KMS-11 (cell line): ENCODE results near the gene GPR61.

Experiments
- H2AFZ ChIP-seq: fragments of 200-600 bp; sonication (generic); 2 replicates; pipeline ENCODE4 v1.6.1; 2016; ENCODE audit warnings: antibody characterized with exemption, mixed run types, low read depth
- H3K27ac ChIP-seq: fragments of 200-600 bp; sonication (generic); 2 replicates; pipeline ENCODE4 v1.6.1; 2016; ENCODE audit warnings: mild to moderate bottlenecking, mixed run types
- H3K27me3 ChIP-seq: fragments of 200-600 bp; sonication (generic); 2 replicates; pipeline ENCODE4 v1.6.1; 2017; ENCODE audit warnings: mild to moderate bottlenecking, low read depth, mixed run types, moderate library complexity; ENCODE audit not compliant: insufficient read depth
- H3K36me3 ChIP-seq: fragments of 200-600 bp; sonication (generic); 2 replicates; pipeline ENCODE4 v1.6.1; 2017; ENCODE audit warnings: mild to moderate bottlenecking, mixed run types; ENCODE audit not compliant: insufficient read depth
- H3K4me1 ChIP-seq: fragments of 200-600 bp; sonication (generic); 2 replicates; pipeline ENCODE4 v1.6.1; 2016; ENCODE audit warnings: mild to moderate bottlenecking, low read depth, mixed run types; ENCODE audit not compliant: poor library complexity, severe bottlenecking
- H3K4me2 ChIP-seq: fragments of 200-600 bp; sonication (generic); 2 replicates; pipeline ENCODE4 v1.7.0; 2016; ENCODE audit warnings: mild to moderate bottlenecking, mixed run types
- H3K4me3 ChIP-seq: fragments of 200-600 bp; sonication (generic); IDR thresholded peaks from 2 replicates; pipeline ENCODE4 v1.6.1; 2017; ENCODE audit warnings: low read depth, low read length, mixed read lengths; ENCODE audit not compliant: insufficient read depth
- H3K79me2 ChIP-seq: fragments of 200-600 bp; sonication (generic); 2 replicates; pipeline ENCODE4 v1.6.1; 2016; ENCODE audit warnings: low read depth, mixed run types; ENCODE audit not compliant: insufficient read depth
- H3K9ac ChIP-seq: fragments of 200-600 bp; sonication (generic); 2 replicates; pipeline ENCODE4 v1.6.1; 2016; ENCODE audit warnings: mild to moderate bottlenecking, mixed run types
- H4K20me1 ChIP-seq: fragments of 200-600 bp; sonication (generic); 2 replicates; pipeline ENCODE4 v1.6.1; 2016; ENCODE audit warnings: mild to moderate bottlenecking, mixed run types; ENCODE audit not compliant: insufficient read depth
- TF ChIP-seq, protein P1 (sequence below): fragments of 200-600 bp; sonication (generic); conservative IDR thresholded peaks from 2 replicates; pipeline ENCODE4 v1.6.1; 2017; ENCODE audit warnings: low read depth, mild to moderate bottlenecking, antibody characterized with exemption, low read length, moderate library complexity, mixed read lengths

The GPR61 gene

DNA sequence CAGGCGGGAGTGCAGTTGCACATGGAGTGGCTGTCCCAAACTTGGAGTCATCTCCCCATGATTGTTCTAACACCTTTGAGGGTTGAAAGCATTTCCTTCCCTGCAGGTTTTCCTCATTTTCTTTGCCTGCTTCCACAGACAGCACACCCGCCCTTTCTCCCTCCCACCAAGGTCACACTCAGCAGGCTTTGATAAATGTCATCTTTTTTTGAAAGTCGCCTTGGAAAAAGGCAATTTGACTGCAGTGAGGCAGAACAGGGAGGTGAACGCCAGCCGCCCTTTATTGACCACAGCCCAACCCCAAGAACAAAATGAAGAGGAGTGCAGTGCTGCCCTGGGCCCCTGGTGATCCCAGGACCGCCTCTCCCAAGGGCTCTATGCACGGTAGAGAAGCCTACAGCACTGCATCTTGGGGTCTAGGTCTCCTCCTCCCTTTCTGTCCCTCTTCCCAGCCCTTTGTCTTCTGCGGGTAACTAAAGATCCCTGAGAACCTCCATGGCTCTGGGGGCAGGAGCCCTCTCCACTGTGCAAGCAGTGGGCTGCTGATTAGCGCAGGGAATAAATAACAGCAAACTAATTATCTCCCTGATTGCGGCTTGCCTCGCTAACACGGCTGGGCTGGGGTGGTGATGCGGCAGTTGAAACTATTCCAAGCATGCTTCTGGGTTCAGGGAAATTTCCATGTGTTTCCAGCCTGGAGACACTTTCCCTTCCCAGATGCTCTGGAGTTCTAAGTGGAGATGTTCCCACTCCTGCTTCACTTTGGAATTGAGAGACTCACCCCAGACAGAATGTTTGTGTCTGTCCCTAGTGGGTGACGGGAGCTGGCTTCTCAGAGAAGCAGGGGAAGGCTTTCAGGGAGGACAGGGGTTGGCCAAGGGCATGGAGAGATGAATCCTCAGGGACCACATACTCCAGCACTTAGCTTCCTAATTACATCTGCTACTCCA is 18.4 kb upstream of the GPR61 start:
- Histone ChIP-seq H3K27me3 (no peaks in the 10 kb centered on the region), H2AFZ (no peak overlapping the region), H3K36me3 (no peaks in the 10 kb centered on the region), H3K4me2 (no peak overlapping the region), H4K20me1 (no peaks in the 10 kb centered on the region), H3K4me1 (no peaks in the 10 kb centered on the region), H3K4me3 (no peak overlapping the region), H3K9ac (no peak overlapping the region), H3K27ac (no peak overlapping the region), H3K79me2 (no peaks in the 10 kb centered on the region)
- TF ChIP-seq, protein P1, sequence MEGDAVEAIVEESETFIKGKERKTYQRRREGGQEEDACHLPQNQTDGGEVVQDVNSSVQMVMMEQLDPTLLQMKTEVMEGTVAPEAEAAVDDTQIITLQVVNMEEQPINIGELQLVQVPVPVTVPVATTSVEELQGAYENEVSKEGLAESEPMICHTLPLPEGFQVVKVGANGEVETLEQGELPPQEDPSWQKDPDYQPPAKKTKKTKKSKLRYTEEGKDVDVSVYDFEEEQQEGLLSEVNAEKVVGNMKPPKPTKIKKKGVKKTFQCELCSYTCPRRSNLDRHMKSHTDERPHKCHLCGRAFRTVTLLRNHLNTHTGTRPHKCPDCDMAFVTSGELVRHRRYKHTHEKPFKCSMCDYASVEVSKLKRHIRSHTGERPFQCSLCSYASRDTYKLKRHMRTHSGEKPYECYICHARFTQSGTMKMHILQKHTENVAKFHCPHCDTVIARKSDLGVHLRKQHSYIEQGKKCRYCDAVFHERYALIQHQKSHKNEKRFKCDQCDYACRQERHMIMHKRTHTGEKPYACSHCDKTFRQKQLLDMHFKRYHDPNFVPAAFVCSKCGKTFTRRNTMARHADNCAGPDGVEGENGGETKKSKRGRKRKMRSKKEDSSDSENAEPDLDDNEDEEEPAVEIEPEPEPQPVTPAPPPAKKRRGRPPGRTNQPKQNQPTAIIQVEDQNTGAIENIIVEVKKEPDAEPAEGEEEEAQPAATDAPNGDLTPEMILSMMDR, result no peak

GRCh38 chr1:109522026-109522425 is 17.6 kb upstream of the GPR61 start:
- no peak overlapping the region for H3K9ac ChIP-seq
- H3K79me2 ChIP-seq, result no peaks in the 10 kb centered on the region
- H4K20me1 ChIP-seq, result no peaks in the 10 kb centered on the region
- no peak overlapping the region for H3K4me3 ChIP-seq
- no peaks in the 10 kb centered on the region for H3K36me3 ChIP-seq
- H3K4me2 ChIP-seq, result no peak overlapping the region
- TF ChIP-seq, protein P1, result no peak
- no peak overlapping the region for H2AFZ ChIP-seq
- H3K27ac ChIP-seq, result no peak overlapping the region
- no peaks in the 10 kb centered on the region for H3K4me1 ChIP-seq
- no peaks in the 10 kb centered on the region for H3K27me3 ChIP-seq

DNA sequence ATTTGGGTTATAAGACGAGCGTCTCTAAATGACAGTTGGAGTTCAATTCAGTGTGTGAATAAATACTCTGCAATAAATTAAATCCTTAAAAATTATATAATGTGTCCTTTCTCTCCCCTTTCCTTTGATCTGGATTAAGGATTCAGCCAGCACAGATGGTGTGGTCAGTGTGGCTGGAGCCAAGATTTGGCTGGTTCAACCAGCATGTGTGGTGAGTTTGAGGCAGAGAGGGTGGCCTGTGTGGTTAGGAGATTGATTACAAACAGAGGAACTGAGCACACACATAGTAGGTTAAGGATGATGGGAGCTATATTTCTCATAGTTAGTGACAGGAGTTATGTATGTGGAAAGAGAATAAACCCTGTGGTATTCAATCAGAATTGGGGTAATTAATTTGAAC is 16.0 kb upstream of the GPR61 start:
- Histone ChIP-seq H3K9ac (no peak overlapping the region), H4K20me1 (no peaks in the 10 kb centered on the region), H3K4me2 (no peak overlapping the region), H2AFZ (no peak overlapping the region), H3K27ac (no peak overlapping the region), H3K79me2 (no peaks in the 10 kb centered on the region), H3K4me3 (no peak overlapping the region), H3K27me3 (no peaks in the 10 kb centered on the region), H3K4me1 (no peaks in the 10 kb centered on the region), H3K36me3 (no peaks in the 10 kb centered on the region)
- TF ChIP-seq, protein P1, result no peak

DNA sequence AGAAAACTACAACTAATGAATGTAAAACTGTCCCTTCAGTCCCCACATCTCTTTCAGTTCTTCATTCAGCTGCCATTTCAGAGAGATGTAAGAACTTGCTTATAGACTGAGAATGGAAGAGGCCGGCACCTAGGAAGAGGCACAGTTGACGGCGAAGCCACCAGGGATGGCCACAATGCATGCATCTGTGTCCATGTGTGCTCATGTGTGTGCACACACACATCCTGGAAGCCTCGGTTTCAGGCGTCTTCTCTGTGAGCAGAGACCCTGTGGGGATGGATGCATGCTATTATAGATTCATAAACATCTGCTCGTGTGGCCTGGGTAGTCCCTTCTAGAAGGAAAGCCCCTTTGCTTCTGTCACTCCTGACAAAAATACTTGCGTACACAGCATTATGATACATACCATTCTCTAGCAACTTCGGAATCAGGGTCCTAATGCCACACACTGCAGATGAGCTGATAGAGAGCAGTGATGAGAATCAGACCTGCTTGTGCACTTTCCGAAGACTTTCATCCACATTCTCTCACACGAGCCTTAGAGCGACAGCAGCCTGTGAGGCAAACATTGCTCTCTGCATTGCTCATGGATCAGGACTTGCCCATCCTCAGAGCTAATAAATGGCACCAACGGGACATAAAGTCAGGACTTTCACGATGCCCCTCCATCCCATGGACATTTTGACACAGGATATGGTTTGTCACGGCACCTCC is 12.4 kb upstream of the GPR61 start:
- Histone ChIP-seq H3K79me2 (no peaks in the 10 kb centered on the region), H2AFZ (no peak overlapping the region), H3K4me2 (no peak overlapping the region), H3K36me3 (no peaks in the 10 kb centered on the region), H3K4me3 (no peak overlapping the region), H3K4me1 (no peaks in the 10 kb centered on the region), H3K27ac (no peak overlapping the region), H3K27me3 (no peaks in the 10 kb centered on the region), H3K9ac (no peak overlapping the region), H4K20me1 (no peaks in the 10 kb centered on the region)
- TF ChIP-seq, protein P1, result no peak
